AG09309 (cell line): ENCODE results near the gene ANO6.
A peak's percentile ranks its signal among the peaks of the same experiment; 100 is the strongest.

Experiments
- DNase-seq: peaks from one replicate; pipeline ENCODE4 v3.0.0-alpha.2; 2010; ENCODE audit warnings: low read depth
- H3K4me3 ChIP-seq: 2 replicates; pipeline ENCODE4 v1.5.1; 2011; ENCODE audit warnings: mild to moderate bottlenecking, low read depth, low read length, moderate library complexity; ENCODE audit not compliant: control insufficient read depth
- CTCF ChIP-seq: IDR thresholded peaks from 2 replicates; pipeline ENCODE4 v1.5.1; 2011; ENCODE audit warnings: mild to moderate bottlenecking, low read depth, low read length, inconsistent platforms; ENCODE audit not compliant: insufficient read depth, control insufficient read depth; ENCODE audit errors: missing control alignments

The ANO6 gene

GRCh38 chr12:45282411-45282810 is 66.5 kb downstream of the ANO6 start:
- no peak overlapping the region for H3K4me3 ChIP-seq
- DNase-seq = no peak
- no peak for TF ChIP-seq CTCF

- no peak for TF ChIP-seq CTCF
- DNase-seq = no peak
- H3K4me3 ChIP-seq = no peak overlapping the region
These were observed 68.4 kb downstream of the ANO6 start for GRCh38 chr12:45284096-45284901.

- no peak for TF ChIP-seq CTCF
- no peak overlapping the region for H3K4me3 ChIP-seq
- no peak for DNase-seq
These were observed 69.8 kb downstream of the ANO6 start for GRCh38 chr12:45285717-45286116.

- no peak overlapping the region for H3K4me3 ChIP-seq
- DNase-seq = no peak
- no peak for TF ChIP-seq CTCF
These were observed 70.7 kb downstream of the ANO6 start for GRCh38 chr12:45286621-45287020.

- no peak overlapping the region for H3K4me3 ChIP-seq
- no peak for TF ChIP-seq CTCF
- no peak for DNase-seq
These were observed 73.6 kb downstream of the ANO6 start for GRCh38 chr12:45289245-45290215.

GRCh38 chr12:45290216-45290605 is 74.3 kb downstream of the ANO6 start:
- peak; percentile 78 for DNase-seq
- TF ChIP-seq CTCF = no peak
- H3K4me3 ChIP-seq = no peak overlapping the region
